ENCODE data around the gene ITGAD. TPM values are rescaled to one million over a fixed set of nuclear protein-coding genes. Genes with fewer than 3 reads are reported as not detected.

The ITGAD gene
- total RNA-seq (2014; rRNA removed; shearing (Covaris generic)), result not detected in 2 replicates

- Histone ChIP-seq H3K9me3 (replicated peaks) (no peaks in the 10 kb centered on the region), H3K4me3 (no peak within 1 kb of the TSS), H3K4me1 (no peaks in the 10 kb centered on the region), H3K27ac (no peak within 1 kb of the TSS), H3K27me3 (no peaks in the 10 kb centered on the region; the same call in 1 of the 2 replicates), H3K36me3 (no peaks in the 10 kb centered on the region)
- no peak for DNase-seq
These were observed at the start of gene ITGAD for GRCh38 chr16:31393056-31393455. ITGAD (plus strand) TSS chr16:31393335; CDS start chr16:31393361, 26 bp downstream.

GRCh38 chr16:31344712-31345111 is 48.4 kb upstream of the ITGAD start:
- Histone ChIP-seq H3K4me1 (no peaks in the 10 kb centered on the region), H3K27me3 (no peaks in the 10 kb centered on the region), H3K4me3 (no peak overlapping the region), H3K9me3 (replicated peaks) (no peaks in the 10 kb centered on the region), H3K27ac (no peak overlapping the region), H3K36me3 (no peaks in the 10 kb centered on the region)
- DNase-seq, result no peak

GRCh38 chr16:31347445-31347844 is 45.7 kb upstream of the ITGAD start:
- H3K27ac ChIP-seq, result no peak overlapping the region
- no peak overlapping the region for H3K4me3 ChIP-seq
- no peaks in the 10 kb centered on the region for H3K36me3 ChIP-seq
- DNase-seq, result no peak
- H3K27me3 ChIP-seq, result no peaks in the 10 kb centered on the region
- no peaks in the 10 kb centered on the region for H3K9me3 ChIP-seq (replicated peaks)
- H3K4me1 ChIP-seq, result no peaks in the 10 kb centered on the region

GRCh38 chr16:31348579-31348978 is 44.6 kb upstream of the ITGAD start:
- Histone ChIP-seq H3K27me3 (no peaks in the 10 kb centered on the region), H3K36me3 (no peaks in the 10 kb centered on the region), H3K9me3 (replicated peaks) (no peaks in the 10 kb centered on the region), H3K27ac (no peak overlapping the region), H3K4me1 (no peaks in the 10 kb centered on the region), H3K4me3 (no peak overlapping the region)
- DNase-seq, result no peak

- no peak for DNase-seq
- no peak overlapping the region for H3K4me3 ChIP-seq
- no peaks in the 10 kb centered on the region for H3K27me3 ChIP-seq
- no peaks in the 10 kb centered on the region for H3K36me3 ChIP-seq
- no peaks in the 10 kb centered on the region for H3K4me1 ChIP-seq
- no peak overlapping the region for H3K27ac ChIP-seq
- H3K9me3 ChIP-seq (replicated peaks), result no peaks in the 10 kb centered on the region
These were observed 42.7 kb upstream of the ITGAD start for GRCh38 chr16:31350275-31351005.

- no peaks in the 10 kb centered on the region for H3K27me3 ChIP-seq
- H3K9me3 ChIP-seq (replicated peaks), result no peaks in the 10 kb centered on the region
- H3K27ac ChIP-seq, result no peak overlapping the region
- H3K36me3 ChIP-seq, result no peaks in the 10 kb centered on the region
- DNase-seq, result no peak
- no peak overlapping the region for H3K4me3 ChIP-seq
- H3K4me1 ChIP-seq, result no peaks in the 10 kb centered on the region
These were observed 41.7 kb upstream of the ITGAD start for GRCh38 chr16:31351246-31351941.

GRCh38 chr16:31351942-31352325 is 41.2 kb upstream of the ITGAD start:
- H3K9me3 ChIP-seq (replicated peaks), result no peaks in the 10 kb centered on the region
- H3K4me3 ChIP-seq, result no peak overlapping the region
- H3K4me1 ChIP-seq, result no peaks in the 10 kb centered on the region
- H3K27me3 ChIP-seq, result no peaks in the 10 kb centered on the region
- no peaks in the 10 kb centered on the region for H3K36me3 ChIP-seq
- DNase-seq, result no peak
- H3K27ac ChIP-seq, result no peak overlapping the region

- Histone ChIP-seq H3K4me3 (no peak overlapping the region), H3K36me3 (no peaks in the 10 kb centered on the region), H3K9me3 (replicated peaks) (no peaks in the 10 kb centered on the region), H3K27me3 (no peaks in the 10 kb centered on the region), H3K27ac (no peak overlapping the region), H3K4me1 (peaks cover under 1% of the 10 kb centered on the region; the same call in 1 of the 2 replicates)
- DNase-seq, result no peak
These were observed 40.6 kb upstream of the ITGAD start for GRCh38 chr16:31352376-31353115.

GRCh38 chr16:31354394-31355291 is 38.5 kb upstream of the ITGAD start, which contains the start of gene ITGAX:
ITGAX (plus strand) TSS chr16:31355176; CDS start chr16:31355255, 79 bp downstream.
- H3K9me3 ChIP-seq (replicated peaks), result no peaks in the 10 kb centered on the region
- no peaks in the 10 kb centered on the region for H3K36me3 ChIP-seq
- H3K27ac ChIP-seq, result no peak within 1 kb of the TSS
- H3K4me1 ChIP-seq, result peaks cover 3% of the 10 kb centered on the region; the same call in 1 of the 2 replicates
- H3K27me3 ChIP-seq, result no peaks in the 10 kb centered on the region
- no peak for DNase-seq
- H3K4me3 ChIP-seq, result no peak within 1 kb of the TSS

GRCh38 chr16:31355431-31356100 is 37.6 kb upstream of the ITGAD start:
- no peaks in the 10 kb centered on the region for H3K9me3 ChIP-seq (replicated peaks)
- H3K27me3 ChIP-seq, result no peaks in the 10 kb centered on the region
- H3K27ac ChIP-seq, result no peak overlapping the region
- no peak overlapping the region for H3K4me3 ChIP-seq
- peaks cover 3% of the 10 kb centered on the region; the same call in 1 of the 2 replicates for H3K4me1 ChIP-seq
- no peaks in the 10 kb centered on the region for H3K36me3 ChIP-seq
- no peak for DNase-seq

GRCh38 chr16:31356566-31357323 is 36.4 kb upstream of the ITGAD start:
- H3K27me3 ChIP-seq, result no peaks in the 10 kb centered on the region
- H3K9me3 ChIP-seq (replicated peaks), result no peaks in the 10 kb centered on the region
- peak; percentile 17 for DNase-seq
- H3K4me1 ChIP-seq, result peaks cover 3% of the 10 kb centered on the region; the same call in 1 of the 2 replicates
- H3K27ac ChIP-seq, result no peak overlapping the region
- H3K36me3 ChIP-seq, result no peaks in the 10 kb centered on the region
- H3K4me3 ChIP-seq, result no peak overlapping the region

- peaks cover 3% of the 10 kb centered on the region; the same call in 1 of the 2 replicates for H3K4me1 ChIP-seq
- DNase-seq, result peak; percentile 25 to 49
- H3K4me3 ChIP-seq, result no peak overlapping the region
- no peaks in the 10 kb centered on the region for H3K36me3 ChIP-seq
- no peaks in the 10 kb centered on the region for H3K27me3 ChIP-seq
- no peak overlapping the region for H3K27ac ChIP-seq
- no peaks in the 10 kb centered on the region for H3K9me3 ChIP-seq (replicated peaks)
These were observed 35.6 kb upstream of the ITGAD start for GRCh38 chr16:31357324-31358109.

Data from SJCRH30 (cell line).